Ovary (tissue), 9 donors: ENCODE results near the gene LCN12. TPM values are rescaled to one million over a fixed set of nuclear protein-coding genes. Genes with fewer than 3 reads are reported as not detected.

ENCODE experiments used
- DNase-seq, 5 donors: peaks; one replicate each; pipeline ENCODE4 v3.0.0-alpha.2; 2019 to 2020
- H3K27ac ChIP-seq, 2 donors: fragments of 200-600 bp; one replicate each; pipeline versions ENCODE4 v1.5.1 to v1.8.0; 2019 to 2022
- H3K27me3 ChIP-seq: fragments of 200-600 bp; one replicate; pipeline ENCODE4 v1.8.0; 2022
- H3K36me3 ChIP-seq: fragments of 200-600 bp; sonication (generic); one replicate; pipeline ENCODE4 v1.5.1; 2019
- H3K4me1 ChIP-seq: one replicate; pipeline ENCODE4 v1.8.1; 2013; ENCODE audit warnings: mild to moderate bottlenecking, moderate library complexity; ENCODE audit not compliant: insufficient read depth
- H3K4me3 ChIP-seq: fragments of 200-600 bp; sonication (generic); one replicate; pipeline ENCODE4 v1.5.1; 2017
- H3K9me3 ChIP-seq, 2 donors: fragments of 200-600 bp in 1 of 2; sonication (generic) in 1 of 2; one replicate each; pipeline versions ENCODE4 v1.5.1 to v1.8.1; 2013 to 2019; ENCODE audit warnings: mild to moderate bottlenecking in 1 of 2, moderate library complexity in 1 of 2
- EP300 ChIP-seq: sonication (generic); formaldehyde crosslinking; IDR thresholded peaks from one replicate; pipeline ENCODE4 v1.6.1; 2017; ENCODE audit warnings: antibody characterized with exemption
- POLR2A ChIP-seq: fragments of 450-650 bp; IDR thresholded peaks from one replicate; pipeline ENCODE4 v1.6.1; 2017; ENCODE audit warnings: antibody characterized with exemption, mild to moderate bottlenecking, moderate library complexity
- WGBS, 3 donors: extraction: QIAGEN DNeasy Blood & Tissue Kit in 1 of 3; methylation state at CpG; one replicate each; pipeline versions ENCODE4 v1.1.5 to v1.1.7; 2013 to 2017; 5-methylcytosine and 5-hydroxymethylcytosine counted together
- intact Hi-C, 4 donors: fragments of 100-400 bp; cut with DNase I; formaldehyde crosslinking; loops; one replicate each; pipeline versions ENCODE4 v1.11.0 to v1.15.1; 2022 to 2023
- polyA plus RNA-seq, 2 donors: library from polyadenylated mRNA; stranded (reverse); fragments of 200-250 nt in 1 of 2; fragments of 350-450 nt in 1 of 2; fragmentation: Illumina TruSeq in 1 of 2; extraction: RNeasy Lipid Tissue Mini Kit (QIAGEN cat#74804) in 1 of 2; gene quantifications; one replicate each; pipeline ENCODE4 v1.2.3, GENCODE V29; 2013 to 2014
- total RNA-seq, 7 donors: library from RNA; depleted of rRNA in 2 of 7; stranded (reverse); fragments of >200 nt in 2 of 7; fragmentation: NEBNext Ultra II Directional in 3 of 7; extraction: Animal tissue kit (Norgen Biotek cat#: 25700) in 3 of 7; gene quantifications; one replicate each; pipeline versions ENCODE4 v1.1.0 to v1.2.4, GENCODE V29; 2016 to 2023
- TF ChIP-seq, protein P1 (sequence below), 3 donors: fragments of 450-650 bp in 2 of 3; fragments of 200-600 bp in 1 of 3; IDR thresholded peaks; one replicate each; pipeline versions ENCODE4 v1.5.1 to v1.8.0; 2016 to 2022; ENCODE audit warnings: antibody characterized with exemption in 3 of 3, mild to moderate bottlenecking in 1 of 3
- donor health status: DM: no; HTN: no; CAD: no; lungs with moderate emphysema.
- donor health status: DM: no; HTN: no; CAD: no.
- donor health status: Bipolar disorder and iron deficiency.
- donor health status: DM: yes; HTN: yes; CAD: no.
- donor health status: DM: no; HTN: no; CAD: no.
- donor health status: DM: yes; HTN: yes; CAD: no.

LCN12 gene
- total and polyA plus RNA-seq, 9 donors, result 1.1 to 40.9 (median 13.4) TPM

DNA sequence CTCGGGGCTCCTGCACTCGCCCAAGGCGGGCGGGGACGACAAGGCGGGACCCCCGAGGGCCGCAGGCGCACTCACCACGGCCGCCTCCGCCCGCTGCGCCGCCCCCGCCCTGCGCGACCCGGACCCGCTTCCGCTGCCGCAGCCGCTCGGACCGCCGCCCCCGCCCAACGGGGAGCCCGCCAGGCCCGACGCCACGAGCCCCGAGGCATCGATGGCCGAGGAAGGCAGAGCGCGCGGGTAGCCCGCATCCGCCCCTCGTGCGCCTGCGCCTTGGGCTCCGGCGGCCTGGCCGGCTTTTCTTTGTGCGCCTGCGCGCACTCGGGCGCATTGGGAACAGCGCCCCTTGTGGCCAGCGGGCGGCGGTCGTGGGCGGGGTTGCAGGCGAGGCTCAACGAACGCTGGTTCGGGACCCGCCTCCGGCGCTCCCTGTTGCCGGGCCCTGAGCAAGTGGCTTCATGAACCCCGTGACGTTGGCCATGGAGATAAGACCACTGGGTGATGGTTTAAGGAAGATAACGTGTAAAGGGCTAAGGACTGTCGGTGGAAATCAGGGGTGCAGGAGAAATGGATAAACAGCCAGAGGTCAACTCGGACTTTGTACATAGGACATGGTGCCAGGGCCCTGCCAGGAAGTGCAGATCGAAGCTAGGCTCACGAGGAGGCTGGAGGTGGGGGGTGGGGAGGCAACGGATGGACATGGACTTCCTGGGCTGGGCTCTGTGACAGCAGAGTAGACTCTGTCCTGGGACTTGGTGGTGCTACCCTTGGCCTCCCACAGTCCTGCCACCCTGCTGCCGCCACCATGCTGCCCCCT lies 7.3 kb upstream of the LCN12 start, which contains the start of the genes C8G and FBXW5:
Gene C8G, plus strand, starts transcription at position 725 of the 814 bp plus-strand sequence. Its CDS starts 78 bp downstream, at position 803.
Gene FBXW5, minus strand, starts transcription at position 220 of the 814 bp plus-strand sequence. CDS start 655 bp downstream, outside the sequence.
- WGBS, 3 donors, result 4 to 14% (median 7%) methylated on average over 23 to 74 of the region's 74 CpGs
- no peaks in the 10 kb centered on the region for H3K9me3 ChIP-seq
- peak; percentile 93 to 97 (median 95) for DNase-seq
- H3K27me3 ChIP-seq, result no peaks in the 10 kb centered on the region
- H3K27ac ChIP-seq, result peak within 1 kb of the TSS; percentile 4 to 73
- H3K4me3 ChIP-seq, result peak within 1 kb of the TSS; percentile 92
- H3K4me1 ChIP-seq, result peaks cover 9% of the 10 kb centered on the region
- intact Hi-C loops, result loop anchor here in 1 of 4 donors (5.0 to 10.0 kb wide), 2 partner anchors 57 to 100 kb away; partner anchors contain the start of genes AJM1, PHPT1 and TRAF2
- no peaks in the 10 kb centered on the region for H3K36me3 ChIP-seq
- TF ChIP-seq, protein P1, sequence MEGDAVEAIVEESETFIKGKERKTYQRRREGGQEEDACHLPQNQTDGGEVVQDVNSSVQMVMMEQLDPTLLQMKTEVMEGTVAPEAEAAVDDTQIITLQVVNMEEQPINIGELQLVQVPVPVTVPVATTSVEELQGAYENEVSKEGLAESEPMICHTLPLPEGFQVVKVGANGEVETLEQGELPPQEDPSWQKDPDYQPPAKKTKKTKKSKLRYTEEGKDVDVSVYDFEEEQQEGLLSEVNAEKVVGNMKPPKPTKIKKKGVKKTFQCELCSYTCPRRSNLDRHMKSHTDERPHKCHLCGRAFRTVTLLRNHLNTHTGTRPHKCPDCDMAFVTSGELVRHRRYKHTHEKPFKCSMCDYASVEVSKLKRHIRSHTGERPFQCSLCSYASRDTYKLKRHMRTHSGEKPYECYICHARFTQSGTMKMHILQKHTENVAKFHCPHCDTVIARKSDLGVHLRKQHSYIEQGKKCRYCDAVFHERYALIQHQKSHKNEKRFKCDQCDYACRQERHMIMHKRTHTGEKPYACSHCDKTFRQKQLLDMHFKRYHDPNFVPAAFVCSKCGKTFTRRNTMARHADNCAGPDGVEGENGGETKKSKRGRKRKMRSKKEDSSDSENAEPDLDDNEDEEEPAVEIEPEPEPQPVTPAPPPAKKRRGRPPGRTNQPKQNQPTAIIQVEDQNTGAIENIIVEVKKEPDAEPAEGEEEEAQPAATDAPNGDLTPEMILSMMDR (IDR thresholded peaks at IDR 0.05), result peak; percentile 99 to 100 (median 99)
- TF ChIP-seq POLR2A, result peak; percentile 47
- TF ChIP-seq EP300, result no peak

GRCh38 chr9:136945333-136946227 lies 6.5 kb upstream of the LCN12 start:
- Histone ChIP-seq H3K4me1 (peaks cover 13% of the 10 kb centered on the region), H3K27ac (no peak overlapping the region), H3K36me3 (no peaks in the 10 kb centered on the region), H3K4me3 (no peak overlapping the region), H3K27me3 (no peaks in the 10 kb centered on the region), H3K9me3 (no peaks in the 10 kb centered on the region)
- WGBS, 3 donors, result 82 to 88% (median 86%) methylated on average over 27 to 30 of the region's 30 CpGs
- TF ChIP-seq EP300 (no peak), POLR2A (no peak)
- TF ChIP-seq, protein P1 (IDR thresholded peaks at IDR 0.05), result no peak
- intact Hi-C loops, result loop anchor here in 2 of 4 donors (2.0 to 10.0 kb wide), 2 partner anchors 89 to 101 kb away; partner anchors contain the start of genes AJM1 (in 1 of the 2) and PHPT1 (in 1 of the 2)
- DNase-seq, result peak in 2 of 5 donors; percentile 57 to 58

GRCh38 chr9:136946228-136947027 lies 5.6 kb upstream of the LCN12 start:
- Histone ChIP-seq H3K9me3 (no peaks in the 10 kb centered on the region), H3K4me3 (no peak overlapping the region), H3K27ac (no peak overlapping the region), H3K4me1 (peaks cover 14% of the 10 kb centered on the region), H3K27me3 (no peaks in the 10 kb centered on the region), H3K36me3 (no peaks in the 10 kb centered on the region)
- intact Hi-C loops, result loop anchor here in 2 of 4 donors (2.0 to 10.0 kb wide), 2 partner anchors 88 to 102 kb away; partner anchors contain the start of genes AJM1 (in 1 of the 2) and PHPT1 (in 1 of the 2)
- TF ChIP-seq EP300 (no peak), POLR2A (no peak)
- TF ChIP-seq, protein P1 (IDR thresholded peaks at IDR 0.05), result no peak
- DNase-seq, result peak in 2 of 5 donors; percentile 48 to 53
- WGBS, 3 donors, result 75 to 77% (median 76%) methylated on average over 20 to 27 of the region's 27 CpGs
